H9 (cell line): ENCODE measurements around the gene AP1AR. TPM values are rescaled to one million over a fixed set of nuclear protein-coding genes. Genes with fewer than 3 reads are reported as not detected.

Experiments used
- DNase-seq: peaks from one replicate; pipeline ENCODE4 v3.0.0-alpha.2; 2017
- H2AFZ ChIP-seq: one replicate; pipeline ENCODE4 v1.6.1; 2013; ENCODE audit warnings: mild to moderate bottlenecking, low read length, control low read depth, moderate library complexity
- H2AK5ac ChIP-seq: 2 replicates; pipeline ENCODE4 v1.6.1; 2013; ENCODE audit warnings: low read length, control low read depth, mixed read lengths; ENCODE audit not compliant: insufficient read length
- H2BK120ac ChIP-seq: one replicate; pipeline ENCODE4 v1.6.1; 2013; ENCODE audit warnings: low read depth, mild to moderate bottlenecking, low read length, control low read depth, inconsistent platforms; ENCODE audit not compliant: poor library complexity, severe bottlenecking
- H2BK12ac ChIP-seq: 2 replicates; pipeline ENCODE4 v1.6.1; 2013; ENCODE audit warnings: low read length, control low read depth, mixed read lengths, low read depth; ENCODE audit not compliant: insufficient read length
- H2BK15ac ChIP-seq: 2 replicates; pipeline ENCODE4 v1.6.1; 2013; ENCODE audit warnings: low read depth, low read length, control low read depth
- H2BK20ac ChIP-seq: one replicate; pipeline ENCODE4 v1.6.1; 2013; ENCODE audit warnings: low read depth, mild to moderate bottlenecking, low read length, control low read depth, inconsistent platforms; ENCODE audit not compliant: poor library complexity, severe bottlenecking
- H2BK5ac ChIP-seq: 2 replicates; pipeline ENCODE4 v1.6.1; 2013; ENCODE audit warnings: low read length, control low read depth, mixed read lengths; ENCODE audit not compliant: insufficient read length
- H3K14ac ChIP-seq: 2 replicates; pipeline ENCODE4 v1.6.1; 2013; ENCODE audit warnings: low read length, control low read depth; ENCODE audit not compliant: insufficient read depth
- H3K18ac ChIP-seq: 2 replicates; pipeline ENCODE4 v1.6.1; 2013; ENCODE audit warnings: low read depth, mild to moderate bottlenecking, mixed read lengths, low read length, control low read depth; ENCODE audit not compliant: insufficient read length
- H3K23ac ChIP-seq: 2 replicates; pipeline ENCODE4 v1.6.1; 2013; ENCODE audit warnings: low read length, control low read depth, mixed read lengths, low read depth; ENCODE audit not compliant: insufficient read length
- H3K23me2 ChIP-seq: 2 replicates; pipeline ENCODE4 v1.6.1; 2013; ENCODE audit warnings: low read depth, mild to moderate bottlenecking, mixed read lengths, low read length, control low read depth; ENCODE audit not compliant: insufficient read length, poor library complexity, severe bottlenecking
- H3K27ac ChIP-seq: 2 replicates; pipeline ENCODE4 v1.5.1; 2013; ENCODE audit warnings: low read length, control low read depth, mixed read lengths, low read depth; ENCODE audit not compliant: insufficient read length
- H3K27me3 ChIP-seq: 2 replicates; pipeline ENCODE4 v1.6.1; 2013; ENCODE audit warnings: low read length, control low read depth, inconsistent platforms; ENCODE audit not compliant: insufficient read depth
- H3K4ac ChIP-seq: 2 replicates; pipeline ENCODE4 v1.6.1; 2013; ENCODE audit warnings: low read depth, mild to moderate bottlenecking, control low read depth, inconsistent platforms, low read length, moderate library complexity
- H3K4me1 ChIP-seq: 2 replicates; pipeline ENCODE4 v1.6.1; 2013; ENCODE audit warnings: low read length, control low read depth, inconsistent platforms; ENCODE audit not compliant: insufficient read depth
- H3K4me2 ChIP-seq: 2 replicates; pipeline ENCODE4 v1.6.1; 2013; ENCODE audit warnings: low read length, control low read depth, mixed read lengths; ENCODE audit not compliant: insufficient read length, insufficient read depth
- H3K56ac ChIP-seq: 2 replicates; pipeline ENCODE4 v1.6.1; 2013; ENCODE audit warnings: low read depth, mild to moderate bottlenecking, mixed read lengths, low read length, control low read depth; ENCODE audit not compliant: insufficient read length
- H3K79me1 ChIP-seq: 2 replicates; pipeline ENCODE4 v1.6.1; 2013; ENCODE audit warnings: low read depth, mild to moderate bottlenecking, moderate library complexity, low read length, control low read depth, inconsistent platforms; ENCODE audit not compliant: insufficient read depth, poor library complexity, severe bottlenecking
- H3K79me2 ChIP-seq: 2 replicates; pipeline ENCODE4 v1.6.1; 2013; ENCODE audit warnings: low read length, control low read depth, inconsistent platforms; ENCODE audit not compliant: insufficient read depth
- H3K9ac ChIP-seq: 2 replicates; pipeline ENCODE4 v1.6.1; 2013; ENCODE audit warnings: low read length, control low read depth, mixed read lengths; ENCODE audit not compliant: insufficient read length; ENCODE audit errors: extremely low read depth
- H3K9me3 ChIP-seq: one replicate; pipeline ENCODE4 v1.6.1; 2013; ENCODE audit warnings: low read depth, low read length, inconsistent platforms; ENCODE audit not compliant: control insufficient read depth
- H3T11ph ChIP-seq: one replicate; pipeline ENCODE4 v1.6.1; 2013; ENCODE audit warnings: mild to moderate bottlenecking, low read length, control low read depth, inconsistent platforms
- H4K20me1 ChIP-seq: one replicate; pipeline ENCODE4 v1.6.1; 2013; ENCODE audit not compliant: control insufficient read depth, insufficient read length, insufficient read depth
- H4K5ac ChIP-seq: 2 replicates; pipeline ENCODE4 v1.6.1; 2013; ENCODE audit warnings: low read depth, mild to moderate bottlenecking, mixed read lengths, low read length, control low read depth; ENCODE audit not compliant: insufficient read length
- H4K8ac ChIP-seq: replicated peaks from 2 replicates; pipeline ENCODE4 v1.6.1; 2013; ENCODE audit warnings: low read length, control low read depth, mixed read lengths, low read depth; ENCODE audit not compliant: insufficient read length
- H4K91ac ChIP-seq: 2 replicates; pipeline ENCODE4 v1.6.1; 2013; ENCODE audit warnings: low read depth, mild to moderate bottlenecking, moderate library complexity, mixed read lengths, low read length, control low read depth; ENCODE audit not compliant: insufficient read length
- H3K27ac Mint-ChIP-seq, 3 experiments: 2 replicates in 2 of 3; 3 replicates in 1 of 3; pipeline ENCODE4 v1.8.0; 2020 to 2021; ENCODE audit warnings: mixed read lengths in 3 of 3, mild to moderate bottlenecking in 1 of 3, moderate library complexity in 1 of 3
- H3K27me3 Mint-ChIP-seq: 2 replicates; pipeline ENCODE4 v1.8.0; 2021; ENCODE audit warnings: low read depth, mild to moderate bottlenecking, moderate library complexity, mixed read lengths
- H3K36me3 Mint-ChIP-seq, 3 experiments: 2 replicates in 2 of 3; 3 replicates in 1 of 3; pipeline ENCODE4 v1.8.0; 2020 to 2021; ENCODE audit warnings: low read depth in 3 of 3, mixed read lengths in 3 of 3; ENCODE audit not compliant: insufficient read depth in 1 of 3
- H3K4me1 Mint-ChIP-seq, 2 experiments: 2 replicates each; pipeline ENCODE4 v1.8.0; 2020; ENCODE audit warnings: mixed read lengths in 2 of 2
- H3K4me3 Mint-ChIP-seq, 2 experiments: 2 replicates in 1 of 2; 3 replicates in 1 of 2; pipeline ENCODE4 v1.8.0; 2020 to 2021; ENCODE audit warnings: mild to moderate bottlenecking in 2 of 2, mixed read lengths in 2 of 2, moderate library complexity in 1 of 2
- H3K9me3 Mint-ChIP-seq, 2 experiments: 2 replicates in 1 of 2; 3 replicates in 1 of 2; pipeline ENCODE4 v1.8.0; 2020; ENCODE audit warnings: mild to moderate bottlenecking in 2 of 2, mixed read lengths in 2 of 2, moderate library complexity in 1 of 2
- CTCF ChIP-seq: fragments of 200-600 bp; sonication (generic); conservative IDR thresholded peaks from 3 replicates; pipeline ENCODE4 v1.8.0; 2021; ENCODE audit warnings: antibody characterized with exemption, mild to moderate bottlenecking
- WGBS: extraction: QIAGEN DNeasy Blood & Tissue Kit; methylation state at CpG from one replicate; pipeline ENCODE4 v1.1.7; 2013; ENCODE audit warnings: missing lambda C conversion rate, low lambda C conversion rate, mixed read lengths; ENCODE audit not compliant: insufficient read length; ENCODE audit errors: extremely low coverage; 5-methylcytosine and 5-hydroxymethylcytosine counted together
- total RNA-seq: library from RNA; stranded (reverse); gene quantifications from 2 replicates; pipeline ENCODE4 v1.2.1, GENCODE V29; 2021

AP1AR gene
- total RNA-seq, 1 experiment from 2014 or later: 24.2 TPM

- no peaks in the 10 kb centered on the region for H3K27me3 ChIP-seq
- H3K56ac ChIP-seq: no peak overlapping the region
- H3K27ac ChIP-seq: no peak overlapping the region
- H4K5ac ChIP-seq: no peak overlapping the region
- Mint-ChIP-seq H3K9me3 (no peaks in the 10 kb centered on the region), H3K27me3 (no peaks in the 10 kb centered on the region), H3K27ac (no peak overlapping the region), H3K36me3 (no peaks in the 10 kb centered on the region), H3K4me1 (peaks cover 7 to 8% of the 10 kb centered on the region in 2 experiments), H3K4me3 (no peak overlapping the region)
- no peaks in the 10 kb centered on the region; the same call in 1 of the 2 replicates for H3K4me1 ChIP-seq
- H4K8ac ChIP-seq: no peak overlapping the region
- no CpG with 5 or more reads among the region's 3 CpGs for WGBS
- H3K23me2 ChIP-seq: no peaks in the 10 kb centered on the region
- no peak overlapping the region for H3K9ac ChIP-seq
- H3K79me1 ChIP-seq: no peaks in the 10 kb centered on the region
- peak overlapping the region; percentile 33 for H2AFZ ChIP-seq
- no peak overlapping the region for H2BK20ac ChIP-seq
- H3T11ph ChIP-seq: no peak overlapping the region
- H3K4me2 ChIP-seq: no peak overlapping the region
- H4K20me1 ChIP-seq: no peaks in the 10 kb centered on the region
- no peak overlapping the region for H3K18ac ChIP-seq
- H3K23ac ChIP-seq: no peak overlapping the region
- no peak overlapping the region for H2BK15ac ChIP-seq
- no peak overlapping the region for H2BK120ac ChIP-seq
- H2AK5ac ChIP-seq: no peak overlapping the region
- H3K9me3 ChIP-seq: no peaks in the 10 kb centered on the region
- H4K91ac ChIP-seq: no peak overlapping the region
- H2BK5ac ChIP-seq: no peak overlapping the region
- no peak for DNase-seq
- no peak overlapping the region for H3K14ac ChIP-seq
- no peaks in the 10 kb centered on the region for H3K79me2 ChIP-seq
- TF ChIP-seq CTCF: no peak
- no peak overlapping the region for H3K4ac ChIP-seq
- H2BK12ac ChIP-seq: no peak overlapping the region
Observed at GRCh38 chr4:112182604-112183003, 49.0 kb upstream of the AP1AR start.
